GM10266 (cell line): ENCODE results near the gene DLGAP1.

Source experiments
- DNase-seq: peaks from one replicate; pipeline ENCODE4 v3.0.0; 2012; ENCODE audit errors: extremely low spot score
- TF ChIP-seq, protein P1 (sequence below): IDR thresholded peaks from 2 replicates; pipeline ENCODE4 v1.5.1; 2012; ENCODE audit warnings: mild to moderate bottlenecking, low read depth; ENCODE audit not compliant: control insufficient read depth, insufficient read depth; ENCODE audit errors: missing control alignments

The DLGAP1 gene

DNA sequence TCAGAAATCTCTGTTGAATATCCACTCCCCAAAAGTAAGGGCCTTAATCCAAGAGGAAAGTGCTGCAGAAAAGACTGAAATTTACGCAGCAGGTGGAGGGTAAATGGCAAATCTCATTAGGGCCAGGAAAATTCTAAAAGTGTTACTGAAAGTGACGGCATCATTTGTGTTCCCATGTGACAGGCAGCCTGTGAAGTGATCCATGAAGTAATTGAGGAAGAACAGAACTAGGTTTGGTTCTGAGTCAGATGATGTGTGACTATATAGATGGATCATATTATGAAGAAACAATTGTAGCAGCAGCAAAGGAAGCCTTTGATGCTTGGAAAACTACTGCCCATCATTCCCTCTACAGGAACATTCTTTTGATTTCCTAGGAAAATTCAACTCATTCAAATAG, 603.9 kb downstream of the DLGAP1 start:
- no peak for DNase-seq
- TF ChIP-seq, protein P1, sequence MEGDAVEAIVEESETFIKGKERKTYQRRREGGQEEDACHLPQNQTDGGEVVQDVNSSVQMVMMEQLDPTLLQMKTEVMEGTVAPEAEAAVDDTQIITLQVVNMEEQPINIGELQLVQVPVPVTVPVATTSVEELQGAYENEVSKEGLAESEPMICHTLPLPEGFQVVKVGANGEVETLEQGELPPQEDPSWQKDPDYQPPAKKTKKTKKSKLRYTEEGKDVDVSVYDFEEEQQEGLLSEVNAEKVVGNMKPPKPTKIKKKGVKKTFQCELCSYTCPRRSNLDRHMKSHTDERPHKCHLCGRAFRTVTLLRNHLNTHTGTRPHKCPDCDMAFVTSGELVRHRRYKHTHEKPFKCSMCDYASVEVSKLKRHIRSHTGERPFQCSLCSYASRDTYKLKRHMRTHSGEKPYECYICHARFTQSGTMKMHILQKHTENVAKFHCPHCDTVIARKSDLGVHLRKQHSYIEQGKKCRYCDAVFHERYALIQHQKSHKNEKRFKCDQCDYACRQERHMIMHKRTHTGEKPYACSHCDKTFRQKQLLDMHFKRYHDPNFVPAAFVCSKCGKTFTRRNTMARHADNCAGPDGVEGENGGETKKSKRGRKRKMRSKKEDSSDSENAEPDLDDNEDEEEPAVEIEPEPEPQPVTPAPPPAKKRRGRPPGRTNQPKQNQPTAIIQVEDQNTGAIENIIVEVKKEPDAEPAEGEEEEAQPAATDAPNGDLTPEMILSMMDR = no peak

DNA sequence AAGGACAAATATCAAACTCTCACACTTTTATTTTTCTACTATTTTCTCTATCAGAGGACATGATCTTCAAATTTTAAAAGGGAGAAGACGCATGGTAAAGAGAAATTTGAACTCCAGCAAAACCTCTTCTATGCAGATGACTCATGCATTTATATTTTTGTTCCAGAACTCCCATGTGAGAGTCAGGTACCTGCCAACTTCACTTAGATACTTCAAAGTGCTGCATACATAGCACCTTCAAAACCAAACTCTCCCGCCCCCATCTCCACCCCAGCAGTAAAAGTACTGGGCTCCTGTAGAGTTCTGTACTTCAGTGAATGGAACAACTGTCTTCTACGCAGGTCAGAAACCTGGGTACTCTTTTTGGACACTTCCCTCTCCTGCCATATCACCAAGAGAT, 606.8 kb downstream of the DLGAP1 start:
- TF ChIP-seq, protein P1 = no peak
- no peak for DNase-seq

GRCh38 chr18:3845161-3845560, 609.9 kb downstream of the DLGAP1 start:
- DNase-seq = no peak
- TF ChIP-seq, protein P1 = no peak

GRCh38 chr18:3842844-3843243, 612.3 kb downstream of the DLGAP1 start:
- TF ChIP-seq, protein P1 = no peak
- DNase-seq = no peak

DNA sequence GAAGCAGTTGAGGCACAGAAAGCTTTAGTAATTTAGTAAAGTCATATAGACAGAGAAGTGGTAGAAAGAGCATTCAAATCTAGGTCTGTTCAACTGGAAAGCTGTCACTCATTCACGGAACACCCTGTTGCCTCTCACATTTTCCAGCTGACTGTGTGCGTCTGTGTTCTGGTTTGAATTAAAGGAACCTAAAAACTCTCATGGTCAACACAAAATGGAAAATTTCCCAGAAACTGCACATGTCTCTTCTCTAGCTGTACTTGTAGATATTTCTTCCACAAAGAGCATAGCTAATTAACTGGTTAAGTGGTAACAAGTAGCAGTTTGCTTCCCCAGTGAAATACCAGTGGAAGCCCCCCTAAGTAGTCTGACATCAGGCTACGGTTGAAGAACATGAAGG, 614.3 kb downstream of the DLGAP1 start:
- TF ChIP-seq, protein P1 = no peak
- no peak for DNase-seq

- TF ChIP-seq, protein P1 = no peak
- no peak for DNase-seq
Observed at GRCh38 chr18:3839581-3839981, 615.5 kb downstream of the DLGAP1 start.

GRCh38 chr18:3836483-3837335, 618.4 kb downstream of the DLGAP1 start:
- TF ChIP-seq, protein P1 = no peak
- no peak for DNase-seq
